Measurements from ENCODE around the gene ZNF775. TPM values are rescaled to one million over a fixed set of nuclear protein-coding genes. Genes with fewer than 3 reads are reported as not detected.

ZNF775 gene
- polyA plus RNA-seq, 3 donors: 1.3 to 2.7 (median 1.4) TPM

DNA sequence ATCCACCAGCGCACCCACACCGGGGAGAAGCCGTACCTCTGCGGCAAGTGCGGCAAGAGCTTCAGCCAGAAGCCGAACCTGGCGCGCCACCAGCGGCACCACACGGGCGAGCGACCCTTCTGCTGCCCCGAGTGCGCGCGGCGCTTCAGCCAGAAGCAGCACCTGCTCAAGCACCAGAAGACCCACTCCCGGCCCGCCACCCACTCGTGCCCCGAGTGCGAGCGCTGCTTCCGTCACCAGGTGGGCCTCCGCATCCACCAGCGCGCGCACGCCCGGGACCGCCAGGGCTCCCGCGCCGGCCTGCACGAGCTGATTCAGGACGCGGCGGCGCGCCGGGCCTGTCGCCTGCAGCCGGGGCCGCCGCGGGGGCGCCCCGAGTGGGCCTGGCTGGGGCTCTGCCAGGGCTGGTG lies 17.7 kb downstream of the ZNF775 start:
- H3K27me3 ChIP-seq (ENCODE audit: control insufficient read depth in 2 of 2, insufficient read depth in 2 of 2, low read length in 2 of 2): no peaks in the 10 kb centered on the region
- no peak overlapping the region for H3K4me3 ChIP-seq (replicated peaks in 1 of 3; ENCODE audit: low read depth in 2 of 3, low read length in 3 of 3)
- 95% methylated on average over 48 of the region's 48 CpGs for WGBS (ENCODE audit: insufficient coverage)
- H3K36me3 ChIP-seq (replicated peaks in 1 of 2; ENCODE audit: control insufficient read depth in 1 of 2, insufficient read depth in 2 of 2, low read length in 2 of 2): peaks cover 18 to 33% of the 10 kb centered on the region in 2 donors
- no peak overlapping the region for H2AFZ ChIP-seq (ENCODE audit: insufficient read depth, low read depth, low read length, poor library complexity, severe bottlenecking)
- no peak for DNase-seq
- H3K9ac ChIP-seq (ENCODE audit: insufficient read depth, low read length, poor library complexity, severe bottlenecking): no peak overlapping the region
- no peaks in the 10 kb centered on the region for H3K79me2 ChIP-seq (ENCODE audit: insufficient read depth, low read length)
- Mint-ChIP-seq H3K4me3 (no peak overlapping the region), H3K27me3 (ENCODE audit: low read depth in 3 of 3) (peaks cover 0 to 3% (median 0%) of the 10 kb centered on the region in 3 donors), H3K27ac (no peak overlapping the region), H3K4me1 (no peaks in the 10 kb centered on the region), H3K9me3 (peaks cover 0 to 3% (median 0%) of the 10 kb centered on the region in 7 donors), H3K36me3 (peaks cover 34 to 38% of the 10 kb centered on the region in 2 donors)
- no peaks in the 10 kb centered on the region for H3K9me3 ChIP-seq (replicated peaks in 1 of 2; ENCODE audit: control insufficient read depth in 1 of 2, insufficient read depth in 1 of 2, low read length in 2 of 2)
- no peaks in the 10 kb centered on the region for H4K20me1 ChIP-seq (ENCODE audit: insufficient read depth, low read length)
- no peaks in the 10 kb centered on the region for H3K4me1 ChIP-seq (ENCODE audit: control insufficient read depth in 1 of 2, insufficient read depth in 2 of 2, low read length in 2 of 2)
- intact Hi-C loops (cut with micrococcal nuclease): loop anchor here in 1 of 2 donors (10.0 kb wide), 1 partner anchor 52 kb away; the partner anchor contains the start of gene RARRES2
- H3K4me2 ChIP-seq (replicated peaks; ENCODE audit: extremely low read depth, low read length, poor library complexity, severe bottlenecking): no peak overlapping the region
- TF ChIP-seq, protein P1, sequence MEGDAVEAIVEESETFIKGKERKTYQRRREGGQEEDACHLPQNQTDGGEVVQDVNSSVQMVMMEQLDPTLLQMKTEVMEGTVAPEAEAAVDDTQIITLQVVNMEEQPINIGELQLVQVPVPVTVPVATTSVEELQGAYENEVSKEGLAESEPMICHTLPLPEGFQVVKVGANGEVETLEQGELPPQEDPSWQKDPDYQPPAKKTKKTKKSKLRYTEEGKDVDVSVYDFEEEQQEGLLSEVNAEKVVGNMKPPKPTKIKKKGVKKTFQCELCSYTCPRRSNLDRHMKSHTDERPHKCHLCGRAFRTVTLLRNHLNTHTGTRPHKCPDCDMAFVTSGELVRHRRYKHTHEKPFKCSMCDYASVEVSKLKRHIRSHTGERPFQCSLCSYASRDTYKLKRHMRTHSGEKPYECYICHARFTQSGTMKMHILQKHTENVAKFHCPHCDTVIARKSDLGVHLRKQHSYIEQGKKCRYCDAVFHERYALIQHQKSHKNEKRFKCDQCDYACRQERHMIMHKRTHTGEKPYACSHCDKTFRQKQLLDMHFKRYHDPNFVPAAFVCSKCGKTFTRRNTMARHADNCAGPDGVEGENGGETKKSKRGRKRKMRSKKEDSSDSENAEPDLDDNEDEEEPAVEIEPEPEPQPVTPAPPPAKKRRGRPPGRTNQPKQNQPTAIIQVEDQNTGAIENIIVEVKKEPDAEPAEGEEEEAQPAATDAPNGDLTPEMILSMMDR (IDR thresholded peaks at IDR 0.05): no peak
- H3K27ac ChIP-seq (ENCODE audit: low read depth in 1 of 2, low read length in 2 of 2): no peak overlapping the region

DNA sequence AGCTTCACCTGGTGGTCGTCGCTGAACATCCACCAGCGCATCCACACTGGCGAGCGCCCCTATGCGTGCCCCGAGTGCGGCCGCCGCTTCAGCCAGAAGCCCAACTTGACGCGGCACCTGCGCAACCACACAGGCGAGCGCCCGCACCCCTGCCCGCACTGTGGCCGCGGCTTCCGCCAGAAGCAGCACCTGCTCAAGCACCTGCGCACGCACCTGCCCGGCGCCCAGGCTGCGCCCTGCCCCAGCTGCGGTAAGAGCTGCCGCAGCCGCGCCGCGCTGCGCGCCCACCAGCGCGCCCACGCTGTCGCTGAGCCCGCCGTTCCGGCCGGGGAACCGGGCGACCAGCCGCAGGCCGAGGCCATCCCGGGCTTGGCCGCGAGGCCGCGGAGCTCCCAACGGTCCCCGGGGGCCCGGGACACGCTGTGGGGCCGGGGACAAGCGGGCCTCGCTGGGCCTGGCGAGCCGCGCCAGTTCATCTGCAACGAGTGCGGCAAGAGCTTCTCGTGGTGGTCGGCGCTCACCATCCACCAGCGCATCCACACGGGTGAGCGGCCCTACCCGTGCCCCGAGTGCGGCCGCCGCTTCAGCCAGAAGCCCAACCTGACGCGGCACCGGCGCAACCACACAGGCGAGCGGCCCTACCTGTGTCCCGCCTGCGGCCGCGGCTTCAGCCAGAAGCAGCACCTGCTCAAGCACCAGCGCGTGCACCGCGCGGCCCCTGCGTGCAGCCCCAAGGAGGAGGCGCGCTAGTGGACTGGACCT lies 18.4 kb downstream of the ZNF775 start:
- Histone ChIP-seq H4K20me1 (ENCODE audit: insufficient read depth, low read length) (no peaks in the 10 kb centered on the region), H3K4me2 (replicated peaks; ENCODE audit: extremely low read depth, low read length, poor library complexity, severe bottlenecking) (no peak overlapping the region), H2AFZ (ENCODE audit: insufficient read depth, low read depth, low read length, poor library complexity, severe bottlenecking) (no peak overlapping the region), H3K9ac (ENCODE audit: insufficient read depth, low read length, poor library complexity, severe bottlenecking) (no peak overlapping the region), H3K4me3 (replicated peaks in 1 of 3; ENCODE audit: low read depth in 2 of 3, low read length in 3 of 3) (no peak overlapping the region), H3K79me2 (ENCODE audit: insufficient read depth, low read length) (no peaks in the 10 kb centered on the region), H3K9me3 (replicated peaks in 1 of 2; ENCODE audit: control insufficient read depth in 1 of 2, insufficient read depth in 1 of 2, low read length in 2 of 2) (no peaks in the 10 kb centered on the region), H3K4me1 (ENCODE audit: control insufficient read depth in 1 of 2, insufficient read depth in 2 of 2, low read length in 2 of 2) (no peaks in the 10 kb centered on the region), H3K36me3 (replicated peaks in 1 of 2; ENCODE audit: control insufficient read depth in 1 of 2, insufficient read depth in 2 of 2, low read length in 2 of 2) (peaks cover 18 to 33% of the 10 kb centered on the region in 2 donors), H3K27me3 (ENCODE audit: control insufficient read depth in 2 of 2, insufficient read depth in 2 of 2, low read length in 2 of 2) (no peaks in the 10 kb centered on the region), H3K27ac (ENCODE audit: low read depth in 1 of 2, low read length in 2 of 2) (no peak overlapping the region)
- Mint-ChIP-seq H3K27me3 (ENCODE audit: low read depth in 3 of 3) (peaks cover 0 to 3% (median 0%) of the 10 kb centered on the region in 3 donors), H3K36me3 (peaks cover 30 to 34% of the 10 kb centered on the region in 2 donors), H3K4me1 (no peaks in the 10 kb centered on the region), H3K4me3 (no peak overlapping the region), H3K9me3 (peaks cover 0 to 3% (median 0%) of the 10 kb centered on the region in 7 donors), H3K27ac (no peak overlapping the region)
- TF ChIP-seq, protein P1 (IDR thresholded peaks at IDR 0.05): no peak
- DNase-seq: no peak
- intact Hi-C loops (cut with micrococcal nuclease): loop anchor here in 1 of 2 donors (10.0 kb wide), 1 partner anchor 53 kb away; the partner anchor contains the start of gene RARRES2
- 98% methylated on average over 86 of the region's 91 CpGs for WGBS (ENCODE audit: insufficient coverage)
